CD8-positive, alpha-beta memory T cell (primary cell): ENCODE data around the gene BCL11B. TPM values are rescaled to one million over a fixed set of nuclear protein-coding genes. Genes with fewer than 3 reads are reported as not detected.
A peak's percentile ranks its signal among the peaks of the same experiment; 100 is the strongest.

Source experiments
- CTCF ChIA-PET: fragments of 350-600 bp; sonication (Branson Sonifier 250); formaldehyde crosslinking; loops from one replicate; lab custom pipeline; 2021; ENCODE audit warnings: antibody characterized with exemption; lab: Charles Lee
- POLR2A ChIA-PET: fragments of 350-600 bp; sonication (Branson Sonifier 250); formaldehyde crosslinking; loops from one replicate; lab custom pipeline; 2021; ENCODE audit warnings: antibody characterized with exemption; lab: Charles Lee
- DNase-seq, 5 donors: peaks; one replicate each; pipeline versions ENCODE4 v3.0.0 to v3.0.0-alpha.2; 2020 to 2022; ENCODE audit warnings: mixed read lengths in 1 of 5
- H3K27ac ChIP-seq: one replicate; pipeline ENCODE4 v1.7.0; 2013; ENCODE audit warnings: low read depth, mild to moderate bottlenecking, low read length, moderate library complexity
- H3K27me3 ChIP-seq: 2 replicates; pipeline ENCODE4 v1.7.0; 2013; ENCODE audit warnings: low read length, mild to moderate bottlenecking; ENCODE audit not compliant: insufficient read depth, poor library complexity, severe bottlenecking
- H3K36me3 ChIP-seq: 2 replicates; pipeline ENCODE4 v1.7.0; 2013; ENCODE audit warnings: mild to moderate bottlenecking, low read length, moderate library complexity; ENCODE audit not compliant: insufficient read depth
- H3K4me1 ChIP-seq: 2 replicates; pipeline ENCODE4 v1.7.0; 2013; ENCODE audit warnings: mild to moderate bottlenecking, low read length, moderate library complexity; ENCODE audit not compliant: insufficient read depth
- H3K4me3 ChIP-seq: 2 replicates; pipeline ENCODE4 v1.7.0; 2013; ENCODE audit warnings: mild to moderate bottlenecking, low read length
- H3K9me3 ChIP-seq: 2 replicates; pipeline ENCODE4 v1.7.0; 2013; ENCODE audit warnings: mild to moderate bottlenecking, low read length
- H3K27ac Mint-ChIP-seq, 8 donors: one replicate each; pipeline ENCODE4 v1.8.0; 2020 to 2021; ENCODE audit warnings: mixed read lengths in 8 of 8, mild to moderate bottlenecking in 6 of 8, inconsistent platforms in 3 of 8, moderate library complexity in 3 of 8
- H3K27me3 Mint-ChIP-seq, 2 donors: one replicate each; pipeline ENCODE4 v1.8.0; 2020 to 2021; ENCODE audit warnings: mixed read lengths in 2 of 2, mild to moderate bottlenecking in 1 of 2, moderate library complexity in 1 of 2
- H3K36me3 Mint-ChIP-seq, 3 donors: one replicate each; pipeline ENCODE4 v1.8.0; 2020 to 2021; ENCODE audit warnings: mixed read lengths in 3 of 3, inconsistent platforms in 1 of 3, mild to moderate bottlenecking in 1 of 3
- H3K4me1 Mint-ChIP-seq, 3 donors: one replicate each; pipeline ENCODE4 v1.8.0; 2020 to 2021; ENCODE audit warnings: mixed read lengths in 3 of 3, inconsistent platforms in 1 of 3, mild to moderate bottlenecking in 1 of 3
- H3K4me3 Mint-ChIP-seq, 7 donors: one replicate each; pipeline ENCODE4 v1.8.0; 2020 to 2021; ENCODE audit warnings: mixed read lengths in 7 of 7, mild to moderate bottlenecking in 6 of 7, moderate library complexity in 4 of 7, inconsistent platforms in 2 of 7
- H3K9me3 Mint-ChIP-seq, 5 donors: one replicate each; pipeline ENCODE4 v1.8.0; 2020 to 2022; ENCODE audit warnings: mixed read lengths in 5 of 5, mild to moderate bottlenecking in 3 of 5, moderate library complexity in 2 of 5, inconsistent platforms in 1 of 5
- polyA plus RNA-seq: library from polyadenylated mRNA; unstranded; fragments of 300-500 nt; fragmentation: Illumina TruSeq; gene quantifications from one replicate; pipeline ENCODE4 v1.2.3, GENCODE V29; 2021
- total RNA-seq, 2 experiments: library from RNA; stranded (reverse); gene quantifications; one replicate each; pipeline ENCODE4 v1.2.3, GENCODE V29; 2021

The BCL11B gene
- total and polyA plus RNA-seq, 3 experiments from 2014 or later: 9.7 to 42.5 (median 42.0) TPM

DNA sequence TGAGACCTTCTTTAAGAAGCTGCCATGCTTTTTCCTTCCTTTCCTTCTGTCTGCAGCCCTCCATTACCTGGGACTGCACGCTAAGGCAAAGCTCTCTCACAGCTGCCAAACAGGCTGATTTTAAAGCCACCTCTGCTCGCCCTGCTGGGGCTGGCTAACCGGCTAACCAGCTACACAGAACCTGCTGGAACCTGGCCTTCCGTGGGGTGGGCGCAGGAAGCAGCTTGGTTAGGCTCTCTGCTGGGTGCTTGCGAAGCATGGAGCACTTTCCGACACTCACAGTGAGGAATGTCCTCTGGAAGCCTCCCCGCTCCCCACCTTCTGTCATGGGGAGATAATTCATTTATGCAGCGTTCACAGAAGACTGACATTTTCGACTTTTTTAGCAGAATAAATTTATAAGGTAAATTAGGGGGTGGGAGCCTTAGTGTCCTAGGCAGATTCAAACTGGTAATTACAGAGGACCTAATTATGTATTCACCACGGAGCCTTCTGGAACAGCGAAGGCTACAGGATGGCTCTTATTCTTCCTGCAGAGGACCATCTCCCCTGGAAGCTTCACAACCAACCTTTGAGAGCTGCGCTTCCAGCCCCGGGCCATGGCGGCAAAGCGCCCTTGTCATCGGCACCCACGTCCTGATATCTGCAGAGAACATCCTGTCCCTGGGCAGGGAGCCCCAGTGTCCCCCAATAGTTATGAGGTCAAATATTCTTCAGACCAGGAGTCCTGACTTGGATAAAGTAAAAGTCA is 12.4 kb upstream of the BCL11B start:
- Mint-ChIP-seq H3K4me1 (peaks cover 43 to 50% (median 49%) of the 10 kb centered on the region in 3 donors), H3K36me3 (peaks cover 0 to 5% (median 4%) of the 10 kb centered on the region in 3 donors), H3K4me3 (peak overlapping the region in 3 of 7 donors; percentile 19 to 96 (median 72)), H3K27ac (peak overlapping the region in 3 of 8 donors; percentile 60 to 72 (median 72)), H3K27me3 (no peaks in the 10 kb centered on the region), H3K9me3 (no peaks in the 10 kb centered on the region)
- H3K4me3 ChIP-seq: no peak overlapping the region
- H3K27ac ChIP-seq: no peak overlapping the region
- peaks cover 22% of the 10 kb centered on the region for H3K4me1 ChIP-seq
- DNase-seq: no peak
- H3K27me3 ChIP-seq: no peaks in the 10 kb centered on the region
- no peaks in the 10 kb centered on the region for H3K9me3 ChIP-seq
- CTCF ChIA-PET: interaction anchor here (1.1 to 2.8 kb wide), 2 partner anchors 10 to 36 kb away, joined by 3 to 9 read pairs; no protein-coding TSS in a partner anchor
- no peaks in the 10 kb centered on the region for H3K36me3 ChIP-seq
- POLR2A ChIA-PET: interaction anchor here (0.6 kb wide), 1 partner anchor 48 kb away, joined by 13 read pairs; no protein-coding TSS in a partner anchor

DNA sequence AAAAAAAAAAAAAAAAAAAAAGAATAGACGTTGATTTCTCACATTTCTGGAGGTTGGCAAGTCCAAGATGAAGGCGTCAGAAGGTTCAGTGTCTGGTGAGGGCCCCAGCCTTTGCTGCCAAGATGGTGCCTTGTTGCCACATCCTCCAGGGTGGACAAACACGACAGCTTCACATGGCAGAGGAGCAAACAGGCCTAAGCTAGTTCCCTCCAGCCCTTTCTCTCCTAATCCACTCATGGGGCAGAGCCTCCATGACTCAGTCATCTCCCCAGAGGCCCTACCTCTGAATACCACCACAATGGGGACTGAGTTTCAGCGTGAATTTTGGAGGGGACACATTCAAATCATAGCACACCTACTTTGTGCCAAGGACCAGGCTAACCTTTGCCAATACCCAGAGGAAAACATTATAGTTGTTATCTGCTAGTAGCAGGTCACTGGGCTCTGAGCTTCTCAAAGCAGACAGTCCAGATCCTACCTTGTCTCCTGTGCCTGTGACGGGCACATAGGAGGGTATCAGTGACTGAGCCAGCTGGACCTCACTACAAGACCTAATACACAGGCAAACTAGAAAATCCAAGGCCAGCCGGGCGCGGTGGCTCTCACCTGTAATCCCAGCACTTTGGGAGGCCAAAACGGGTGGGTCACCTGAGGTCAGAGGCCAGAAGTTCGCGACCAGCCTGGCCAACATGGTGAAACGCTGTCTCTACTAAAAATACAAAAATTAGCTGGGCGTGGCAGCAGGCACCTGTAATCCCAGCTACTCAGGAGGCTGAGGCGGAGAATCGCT is 10.5 kb upstream of the BCL11B start:
- H3K36me3 Mint-ChIP-seq: peaks cover 0 to 5% (median 4%) of the 10 kb centered on the region in 3 donors

GRCh38 chr14:99281396-99281795 is 9.4 kb upstream of the BCL11B start:
- no peaks in the 10 kb centered on the region for H3K27me3 Mint-ChIP-seq
- Histone ChIP-seq H3K36me3 (no peaks in the 10 kb centered on the region), H3K4me3 (no peak overlapping the region), H3K27me3 (no peaks in the 10 kb centered on the region), H3K4me1 (peaks cover 19% of the 10 kb centered on the region), H3K9me3 (no peaks in the 10 kb centered on the region), H3K27ac (no peak overlapping the region)
- no peaks in the 10 kb centered on the region for H3K9me3 Mint-ChIP-seq
- peak overlapping the region in 2 of 7 donors; percentile 29 to 69 for H3K4me3 Mint-ChIP-seq
- ChIA-PET POLR2A (no interaction called here), CTCF (no interaction called here)
- H3K27ac Mint-ChIP-seq: peak overlapping the region in 5 of 8 donors; percentile 39 to 90 (median 85)
- peaks cover 32 to 33% (median 33%) of the 10 kb centered on the region in 3 donors for H3K4me1 Mint-ChIP-seq
- peaks cover 0 to 5% (median 4%) of the 10 kb centered on the region in 3 donors for H3K36me3 Mint-ChIP-seq
- no peak for DNase-seq

More for the DNA sequence above, 10.5 kb upstream of the BCL11B start:
- H3K9me3 Mint-ChIP-seq: no peaks in the 10 kb centered on the region
- DNase-seq: no peak
- peaks cover 41 to 43% (median 43%) of the 10 kb centered on the region in 3 donors for H3K4me1 Mint-ChIP-seq
- Histone ChIP-seq H3K4me1 (peaks cover 22% of the 10 kb centered on the region), H3K4me3 (no peak overlapping the region), H3K9me3 (no peaks in the 10 kb centered on the region), H3K27ac (no peak overlapping the region), H3K27me3 (no peaks in the 10 kb centered on the region), H3K36me3 (no peaks in the 10 kb centered on the region)
- H3K27me3 Mint-ChIP-seq: no peaks in the 10 kb centered on the region
- no peak overlapping the region for H3K27ac Mint-ChIP-seq
- no peak overlapping the region for H3K4me3 Mint-ChIP-seq
- CTCF ChIA-PET: no interaction called here
- POLR2A ChIA-PET: no interaction called here

DNA sequence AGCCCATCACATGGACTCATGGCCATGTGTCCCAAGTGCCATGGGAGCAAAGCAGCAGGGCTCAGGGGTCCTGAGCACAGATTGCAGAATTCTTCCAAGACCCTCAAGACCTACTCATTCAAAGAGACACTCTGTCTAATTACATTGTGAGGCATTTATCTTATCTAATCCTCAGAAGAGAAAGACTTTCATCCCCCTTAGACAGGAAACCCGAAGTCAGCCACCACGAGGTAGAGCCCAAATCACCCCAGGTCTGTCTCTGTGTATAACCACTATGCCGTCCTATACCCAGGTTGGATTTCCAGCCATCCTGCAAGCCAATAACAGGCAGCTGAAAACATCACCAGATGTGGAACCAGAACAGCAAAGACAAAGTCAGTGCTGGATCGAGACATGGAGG is 8.9 kb upstream of the BCL11B start:
- no peak overlapping the region for H3K4me3 ChIP-seq
- no peak overlapping the region for H3K27ac ChIP-seq
- CTCF ChIA-PET: no interaction called here
- H3K36me3 Mint-ChIP-seq: peaks cover 0 to 5% (median 4%) of the 10 kb centered on the region in 3 donors
- H3K27ac Mint-ChIP-seq: peak overlapping the region; percentile 30 to 90 (median 70)
- H3K9me3 Mint-ChIP-seq: no peaks in the 10 kb centered on the region
- H3K4me3 Mint-ChIP-seq: peak overlapping the region in 5 of 7 donors; percentile 19 to 75 (median 40)
- H3K27me3 Mint-ChIP-seq: no peaks in the 10 kb centered on the region
- H3K9me3 ChIP-seq: no peaks in the 10 kb centered on the region
- peaks cover 27 to 28% (median 28%) of the 10 kb centered on the region in 3 donors for H3K4me1 Mint-ChIP-seq
- POLR2A ChIA-PET: no interaction called here
- no peaks in the 10 kb centered on the region for H3K27me3 ChIP-seq
- H3K36me3 ChIP-seq: no peaks in the 10 kb centered on the region
- peaks cover 14% of the 10 kb centered on the region for H3K4me1 ChIP-seq
- DNase-seq: peak in 1 of 5 donors; percentile 16

DNA sequence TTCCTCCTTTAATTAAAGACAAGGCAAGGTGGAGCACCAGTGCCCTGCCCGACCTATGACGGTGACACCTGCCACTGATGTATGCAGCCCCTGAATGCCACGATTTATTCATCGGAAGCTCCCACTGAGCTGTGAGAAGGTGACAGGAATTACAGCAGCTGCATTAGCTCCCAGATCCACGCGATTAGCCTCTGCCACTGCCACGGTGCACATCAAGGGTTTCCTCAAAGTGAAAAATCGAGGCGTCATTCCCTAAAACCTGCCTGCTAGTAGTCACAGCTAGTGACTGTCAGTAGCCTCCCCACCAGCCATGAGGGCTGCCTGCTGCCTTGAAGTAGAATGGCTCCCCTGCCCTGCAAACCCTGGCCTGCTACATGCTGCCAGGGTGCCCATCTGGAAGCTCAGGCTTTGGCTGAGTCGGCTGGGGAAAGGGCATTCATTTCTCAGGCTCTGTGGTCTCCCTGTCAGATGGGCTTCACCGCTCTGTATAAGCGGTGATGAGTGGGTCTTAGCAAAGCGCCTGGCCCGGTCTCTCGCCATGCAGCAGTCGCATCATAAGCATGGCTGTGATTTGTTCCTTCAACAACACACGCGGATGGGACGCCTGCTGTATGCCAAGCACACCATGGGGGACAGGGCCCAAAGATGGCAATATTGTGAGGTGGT is 8.2 kb upstream of the BCL11B start:
- peaks cover 10% of the 10 kb centered on the region for H3K4me1 ChIP-seq
- no peaks in the 10 kb centered on the region for H3K27me3 ChIP-seq
- H3K36me3 ChIP-seq: no peaks in the 10 kb centered on the region
- Mint-ChIP-seq H3K4me3 (no peak overlapping the region), H3K27ac (no peak overlapping the region), H3K27me3 (no peaks in the 10 kb centered on the region), H3K9me3 (no peaks in the 10 kb centered on the region), H3K36me3 (peaks cover 0 to 5% (median 3%) of the 10 kb centered on the region in 3 donors), H3K4me1 (peaks cover 21 to 23% (median 22%) of the 10 kb centered on the region in 3 donors)
- H3K4me3 ChIP-seq: no peak overlapping the region
- no peak for DNase-seq
- ChIA-PET POLR2A (no interaction called here), CTCF (no interaction called here)
- no peak overlapping the region for H3K27ac ChIP-seq
- H3K9me3 ChIP-seq: no peaks in the 10 kb centered on the region

- ChIA-PET POLR2A (interaction anchor here (1.1 kb wide), 1 partner anchor 8 kb away, joined by 5 read pairs; no protein-coding TSS in a partner anchor), CTCF (interaction anchor here (1.0 to 1.3 kb wide), 2 partner anchors 48 to 1301 kb away, joined by 3 read pairs; no protein-coding TSS in a partner anchor)
- Histone ChIP-seq H3K9me3 (no peaks in the 10 kb centered on the region), H3K4me1 (peaks cover 15% of the 10 kb centered on the region), H3K27ac (no peak overlapping the region), H3K27me3 (no peaks in the 10 kb centered on the region), H3K4me3 (no peak overlapping the region), H3K36me3 (no peaks in the 10 kb centered on the region)
- Mint-ChIP-seq H3K9me3 (no peaks in the 10 kb centered on the region), H3K4me3 (no peak overlapping the region), H3K4me1 (peaks cover 19 to 31% (median 27%) of the 10 kb centered on the region in 3 donors), H3K27ac (peak overlapping the region in 1 of 8 donors; percentile 41), H3K27me3 (no peaks in the 10 kb centered on the region), H3K36me3 (peaks cover 0 to 5% (median 0%) of the 10 kb centered on the region in 3 donors)
- DNase-seq: no peak
These were observed 6.8 kb upstream of the BCL11B start for GRCh38 chr14:99278836-99279235.

DNA sequence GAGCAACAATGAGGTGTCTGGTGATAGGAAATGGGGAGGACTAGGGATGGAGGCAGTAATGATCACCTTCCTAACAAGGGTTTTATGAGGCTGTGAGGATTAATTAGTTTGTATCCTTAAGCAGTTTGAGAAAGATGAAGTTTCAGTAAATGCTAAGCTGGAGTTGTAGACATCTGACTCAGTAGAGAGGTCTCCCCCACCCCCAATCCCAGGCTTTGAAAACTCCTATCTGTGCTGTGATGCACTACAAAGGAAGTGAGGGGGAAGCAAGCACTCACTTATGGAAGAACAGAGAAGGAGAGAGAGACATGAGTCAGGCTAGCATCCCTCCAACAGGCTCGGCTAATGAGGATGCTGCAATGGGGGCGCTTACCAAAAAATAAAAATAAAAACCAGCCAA is 5.5 kb upstream of the BCL11B start:
- Histone ChIP-seq H3K27ac (no peak overlapping the region), H3K4me1 (peaks cover 23% of the 10 kb centered on the region), H3K4me3 (no peak overlapping the region), H3K36me3 (no peaks in the 10 kb centered on the region), H3K9me3 (no peaks in the 10 kb centered on the region), H3K27me3 (no peaks in the 10 kb centered on the region)
- H3K36me3 Mint-ChIP-seq: peaks cover 0 to 5% (median 0%) of the 10 kb centered on the region in 3 donors
- POLR2A ChIA-PET: no interaction called here
- CTCF ChIA-PET: interaction anchor here (4.7 kb wide), 1 partner anchor 9 kb away, joined by 23 read pairs; no protein-coding TSS in a partner anchor
- H3K9me3 Mint-ChIP-seq: no peaks in the 10 kb centered on the region
- H3K27me3 Mint-ChIP-seq: no peaks in the 10 kb centered on the region
- peaks cover 24 to 39% (median 32%) of the 10 kb centered on the region in 3 donors for H3K4me1 Mint-ChIP-seq
- no peak for DNase-seq
- peak overlapping the region in 1 of 7 donors; percentile 10 for H3K4me3 Mint-ChIP-seq
- peak overlapping the region in 2 of 8 donors; percentile 41 to 98 for H3K27ac Mint-ChIP-seq
